Vagina (tissue), 2 donors: ENCODE results near the gene HYDIN. TPM values are rescaled to one million over a fixed set of nuclear protein-coding genes. Genes with fewer than 3 reads are reported as not detected.

Experiments
- DNase-seq, 2 donors: peaks; one replicate each; pipeline ENCODE4 v3.0.0-alpha.2; 2017; ENCODE audit errors: extremely low spot score in 2 of 2
- H3K27ac ChIP-seq: fragments of 200-600 bp; sonication (generic); one replicate; pipeline ENCODE4 v1.5.1; 2019
- H3K27me3 ChIP-seq: fragments of 200-600 bp; sonication (generic); one replicate; pipeline ENCODE4 v1.5.1; 2019
- H3K36me3 ChIP-seq, 2 donors: fragments of 200-600 bp; sonication (generic); one replicate each; pipeline ENCODE4 v1.5.1; 2017 to 2019
- H3K4me1 ChIP-seq: fragments of 200-600 bp; sonication (generic); one replicate; pipeline ENCODE4 v1.5.1; 2019
- H3K4me3 ChIP-seq, 2 donors: fragments of 200-600 bp; sonication (generic); 1 replicate in 1 of 2; 2 replicates in 1 of 2; pipeline ENCODE4 v1.5.1; 2016 to 2019
- H3K9me3 ChIP-seq: fragments of 200-600 bp; sonication (generic); one replicate; pipeline ENCODE4 v1.5.1; 2019
- POLR2A ChIP-seq, 2 donors: fragments of 450-650 bp; IDR thresholded peaks; one replicate each; pipeline ENCODE4 v1.6.1; 2017; ENCODE audit warnings: antibody characterized with exemption in 2 of 2, mild to moderate bottlenecking in 2 of 2, moderate library complexity in 2 of 2
- POLR2AphosphoS5 ChIP-seq, 2 donors: sonication (generic); formaldehyde crosslinking; IDR thresholded peaks; one replicate each; pipeline ENCODE4 v1.9.0; 2017; ENCODE audit warnings: antibody characterized with exemption in 2 of 2, mild to moderate bottlenecking in 2 of 2, low read depth in 1 of 2; ENCODE audit not compliant: insufficient read depth in 1 of 2
- intact Hi-C: fragments of 100-400 bp; cut with DNase I; formaldehyde crosslinking; loops from one replicate; pipeline ENCODE4 v1.15.1; 2023
- total RNA-seq: library from RNA; depleted of rRNA; stranded (reverse); fragments of >200 nt; gene quantifications from one replicate; pipeline ENCODE4 v1.2.3, GENCODE V29; 2016
- TF ChIP-seq, protein P1 (sequence below), 3 experiments: fragments of 450-650 bp in 2 of 3; fragments of 200-600 bp in 1 of 3; sonication (generic) in 1 of 3; IDR thresholded peaks; one replicate each; pipeline ENCODE4 v1.5.1; 2017 to 2019; ENCODE audit warnings: antibody characterized with exemption in 3 of 3, mild to moderate bottlenecking in 2 of 3, moderate library complexity in 2 of 3

Gene HYDIN
- total RNA-seq, 1 donor from 2014 or later: not detected

DNA sequence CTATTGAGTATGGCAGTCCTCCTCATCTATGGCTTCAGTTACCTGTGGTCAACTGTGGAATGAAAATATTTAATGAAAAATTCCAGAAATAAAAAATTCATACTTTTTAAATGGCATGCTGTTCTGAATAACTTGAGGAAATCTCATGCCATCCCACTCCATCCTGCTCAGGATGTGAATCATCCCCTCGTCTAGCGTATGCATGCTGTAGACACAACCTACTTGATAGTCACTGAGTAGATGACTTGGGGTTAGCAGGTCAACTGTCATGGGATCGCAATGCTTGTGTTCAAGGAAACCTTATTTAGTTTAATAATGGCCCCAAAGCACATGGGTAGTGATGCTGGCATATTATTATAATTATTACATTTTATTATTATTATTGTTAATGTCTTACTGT, 424.7 kb downstream of the HYDIN start:
- intact Hi-C loops: no loop called here
- H3K36me3 ChIP-seq: no peaks in the 10 kb centered on the region
- H3K27ac ChIP-seq: no peak overlapping the region
- no peak overlapping the region for H3K4me3 ChIP-seq
- no peaks in the 10 kb centered on the region for H3K9me3 ChIP-seq
- H3K27me3 ChIP-seq: no peaks in the 10 kb centered on the region
- no peaks in the 10 kb centered on the region for H3K4me1 ChIP-seq
- TF ChIP-seq, protein P1, sequence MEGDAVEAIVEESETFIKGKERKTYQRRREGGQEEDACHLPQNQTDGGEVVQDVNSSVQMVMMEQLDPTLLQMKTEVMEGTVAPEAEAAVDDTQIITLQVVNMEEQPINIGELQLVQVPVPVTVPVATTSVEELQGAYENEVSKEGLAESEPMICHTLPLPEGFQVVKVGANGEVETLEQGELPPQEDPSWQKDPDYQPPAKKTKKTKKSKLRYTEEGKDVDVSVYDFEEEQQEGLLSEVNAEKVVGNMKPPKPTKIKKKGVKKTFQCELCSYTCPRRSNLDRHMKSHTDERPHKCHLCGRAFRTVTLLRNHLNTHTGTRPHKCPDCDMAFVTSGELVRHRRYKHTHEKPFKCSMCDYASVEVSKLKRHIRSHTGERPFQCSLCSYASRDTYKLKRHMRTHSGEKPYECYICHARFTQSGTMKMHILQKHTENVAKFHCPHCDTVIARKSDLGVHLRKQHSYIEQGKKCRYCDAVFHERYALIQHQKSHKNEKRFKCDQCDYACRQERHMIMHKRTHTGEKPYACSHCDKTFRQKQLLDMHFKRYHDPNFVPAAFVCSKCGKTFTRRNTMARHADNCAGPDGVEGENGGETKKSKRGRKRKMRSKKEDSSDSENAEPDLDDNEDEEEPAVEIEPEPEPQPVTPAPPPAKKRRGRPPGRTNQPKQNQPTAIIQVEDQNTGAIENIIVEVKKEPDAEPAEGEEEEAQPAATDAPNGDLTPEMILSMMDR (IDR thresholded peaks at IDR 0.05): no peak
- TF ChIP-seq POLR2A (IDR thresholded peaks at IDR 0.05) (no peak), POLR2AphosphoS5 (IDR thresholded peaks at IDR 0.05; ENCODE audit: insufficient read depth in 1 of 2, low read depth in 1 of 2) (no peak)
- no peak for DNase-seq

DNA sequence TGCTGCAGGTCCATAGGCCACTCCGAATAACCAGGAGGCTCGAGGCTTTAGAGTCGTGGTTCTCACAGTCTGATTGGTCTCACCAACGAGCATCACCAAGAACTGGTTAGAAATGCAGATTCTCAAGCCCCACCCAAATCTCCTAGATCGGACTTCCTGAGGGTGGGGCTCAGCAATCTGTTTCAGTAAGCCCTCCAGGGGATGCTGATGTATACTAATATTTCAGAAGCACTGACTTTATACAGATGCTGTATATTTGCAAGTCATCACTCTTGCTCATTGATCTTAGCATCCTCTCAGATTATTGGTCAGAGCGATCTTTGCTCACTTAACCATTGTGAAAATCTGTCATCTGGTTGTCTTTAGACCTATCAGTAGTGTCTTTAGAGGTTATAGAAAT, 425.1 kb downstream of the HYDIN start:
- no peak overlapping the region for H3K27ac ChIP-seq
- H3K4me1 ChIP-seq: peaks cover 3% of the 10 kb centered on the region
- no peaks in the 10 kb centered on the region for H3K27me3 ChIP-seq
- intact Hi-C loops: no loop called here
- H3K36me3 ChIP-seq: no peaks in the 10 kb centered on the region
- TF ChIP-seq, protein P1 (IDR thresholded peaks at IDR 0.05): no peak
- no peak for TF ChIP-seq POLR2AphosphoS5 (IDR thresholded peaks at IDR 0.05; ENCODE audit: insufficient read depth in 1 of 2, low read depth in 1 of 2)
- TF ChIP-seq POLR2A (IDR thresholded peaks at IDR 0.05): no peak
- no peak for DNase-seq
- H3K9me3 ChIP-seq: no peaks in the 10 kb centered on the region
- H3K4me3 ChIP-seq: no peak overlapping the region

DNA sequence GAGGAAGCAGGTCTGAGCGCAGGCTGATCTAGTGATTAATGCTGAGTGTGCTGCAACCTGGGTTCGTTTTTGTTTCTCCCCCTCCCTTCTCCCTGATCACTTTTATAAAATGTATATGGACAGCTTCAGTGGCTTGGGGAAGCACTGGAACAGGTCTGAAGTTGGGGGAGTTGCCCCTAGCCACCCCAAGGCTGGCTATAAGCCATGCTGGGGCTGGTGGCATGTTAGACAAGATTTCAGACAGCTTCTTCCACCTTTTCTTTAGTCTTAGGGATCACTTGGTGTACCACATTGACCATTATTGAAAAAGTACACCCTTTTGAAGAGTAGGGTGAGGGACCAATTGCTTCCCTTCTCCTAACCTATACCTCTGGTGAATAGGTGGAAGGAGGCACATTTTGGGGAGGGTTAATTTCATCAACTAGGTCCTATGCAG, 425.8 kb downstream of the HYDIN start:
- Histone ChIP-seq H3K4me1 (peaks cover 10% of the 10 kb centered on the region), H3K9me3 (no peaks in the 10 kb centered on the region), H3K27me3 (no peaks in the 10 kb centered on the region), H3K27ac (no peak overlapping the region), H3K36me3 (no peaks in the 10 kb centered on the region), H3K4me3 (no peak overlapping the region)
- intact Hi-C loops: no loop called here
- DNase-seq: no peak
- TF ChIP-seq POLR2A (IDR thresholded peaks at IDR 0.05): no peak
- no peak for TF ChIP-seq POLR2AphosphoS5 (IDR thresholded peaks at IDR 0.05; ENCODE audit: insufficient read depth in 1 of 2, low read depth in 1 of 2)
- TF ChIP-seq, protein P1 (IDR thresholded peaks at IDR 0.05): no peak

DNA sequence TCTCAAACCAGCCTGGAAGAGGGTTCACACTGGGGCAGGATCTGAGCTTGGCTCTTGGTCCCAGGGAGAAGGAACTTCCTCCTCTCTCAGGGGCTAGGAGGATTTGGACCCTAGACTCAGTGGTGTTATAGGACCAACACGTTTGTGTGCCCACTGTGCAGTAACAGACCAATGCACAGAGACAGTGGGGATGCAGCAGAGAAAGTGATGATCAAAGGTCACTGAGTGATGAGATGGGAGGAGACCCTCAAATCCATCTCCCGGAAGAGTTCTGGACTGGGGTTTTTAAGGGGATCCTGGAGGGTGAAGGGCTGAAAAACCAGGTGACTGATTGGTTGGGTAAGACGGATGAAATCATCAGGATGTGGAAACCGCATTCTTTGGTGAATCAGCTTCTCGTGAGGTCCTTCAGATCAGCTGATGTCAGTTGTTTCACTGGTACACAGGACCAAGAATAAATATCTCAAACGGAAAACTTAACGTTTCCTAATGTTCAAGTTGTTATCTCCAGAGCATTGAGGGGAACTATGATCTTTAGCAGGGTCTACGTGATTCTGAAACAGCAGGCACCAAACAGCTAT, 426.3 kb downstream of the HYDIN start:
- Histone ChIP-seq H3K4me1 (peaks cover 15% of the 10 kb centered on the region), H3K4me3 (no peak overlapping the region), H3K36me3 (no peaks in the 10 kb centered on the region), H3K9me3 (no peaks in the 10 kb centered on the region), H3K27ac (no peak overlapping the region), H3K27me3 (no peaks in the 10 kb centered on the region)
- intact Hi-C loops: no loop called here
- TF ChIP-seq POLR2A (IDR thresholded peaks at IDR 0.05) (no peak), POLR2AphosphoS5 (IDR thresholded peaks at IDR 0.05; ENCODE audit: insufficient read depth in 1 of 2, low read depth in 1 of 2) (no peak)
- TF ChIP-seq, protein P1 (IDR thresholded peaks at IDR 0.05): no peak
- DNase-seq: no peak

DNA sequence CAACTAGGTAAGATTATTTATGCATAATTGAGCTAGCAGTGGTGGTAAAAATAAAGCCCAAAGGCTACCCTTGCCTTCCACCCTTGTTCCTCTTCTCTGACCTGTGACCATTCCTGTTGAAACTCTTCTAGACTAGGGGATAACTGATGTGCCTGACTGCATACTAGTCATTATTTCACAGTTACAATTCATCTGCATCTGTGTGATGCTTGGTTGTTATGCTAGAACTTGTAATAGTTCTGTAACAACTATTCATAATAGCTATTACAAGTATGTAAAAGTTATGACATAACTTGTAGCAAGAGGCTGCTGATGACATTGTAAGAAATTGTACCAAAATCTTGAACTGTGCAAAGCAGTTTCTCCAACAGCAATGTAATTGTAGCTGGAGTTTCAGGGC, 427.2 kb downstream of the HYDIN start:
- H3K27ac ChIP-seq: no peak overlapping the region
- H3K36me3 ChIP-seq: peaks cover 0 to 3% of the 10 kb centered on the region in 2 donors
- DNase-seq: no peak
- no peak overlapping the region for H3K4me3 ChIP-seq
- peaks cover 24% of the 10 kb centered on the region for H3K4me1 ChIP-seq
- H3K27me3 ChIP-seq: no peaks in the 10 kb centered on the region
- H3K9me3 ChIP-seq: no peaks in the 10 kb centered on the region
- TF ChIP-seq, protein P1 (IDR thresholded peaks at IDR 0.05): no peak
- TF ChIP-seq POLR2A (IDR thresholded peaks at IDR 0.05) (no peak), POLR2AphosphoS5 (IDR thresholded peaks at IDR 0.05; ENCODE audit: insufficient read depth in 1 of 2, low read depth in 1 of 2) (no peak)
- intact Hi-C loops: no loop called here
